ENCODE data around the gene CES2.
"Not testable (repeated sequence)": the region's sequence is repeated elsewhere in the genome, so short reads cannot be mapped to it uniquely, and the experiment has no call there.

Gene CES2, protein sequence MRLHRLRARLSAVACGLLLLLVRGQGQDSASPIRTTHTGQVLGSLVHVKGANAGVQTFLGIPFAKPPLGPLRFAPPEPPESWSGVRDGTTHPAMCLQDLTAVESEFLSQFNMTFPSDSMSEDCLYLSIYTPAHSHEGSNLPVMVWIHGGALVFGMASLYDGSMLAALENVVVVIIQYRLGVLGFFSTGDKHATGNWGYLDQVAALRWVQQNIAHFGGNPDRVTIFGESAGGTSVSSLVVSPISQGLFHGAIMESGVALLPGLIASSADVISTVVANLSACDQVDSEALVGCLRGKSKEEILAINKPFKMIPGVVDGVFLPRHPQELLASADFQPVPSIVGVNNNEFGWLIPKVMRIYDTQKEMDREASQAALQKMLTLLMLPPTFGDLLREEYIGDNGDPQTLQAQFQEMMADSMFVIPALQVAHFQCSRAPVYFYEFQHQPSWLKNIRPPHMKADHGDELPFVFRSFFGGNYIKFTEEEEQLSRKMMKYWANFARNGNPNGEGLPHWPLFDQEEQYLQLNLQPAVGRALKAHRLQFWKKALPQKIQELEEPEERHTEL

DNA sequence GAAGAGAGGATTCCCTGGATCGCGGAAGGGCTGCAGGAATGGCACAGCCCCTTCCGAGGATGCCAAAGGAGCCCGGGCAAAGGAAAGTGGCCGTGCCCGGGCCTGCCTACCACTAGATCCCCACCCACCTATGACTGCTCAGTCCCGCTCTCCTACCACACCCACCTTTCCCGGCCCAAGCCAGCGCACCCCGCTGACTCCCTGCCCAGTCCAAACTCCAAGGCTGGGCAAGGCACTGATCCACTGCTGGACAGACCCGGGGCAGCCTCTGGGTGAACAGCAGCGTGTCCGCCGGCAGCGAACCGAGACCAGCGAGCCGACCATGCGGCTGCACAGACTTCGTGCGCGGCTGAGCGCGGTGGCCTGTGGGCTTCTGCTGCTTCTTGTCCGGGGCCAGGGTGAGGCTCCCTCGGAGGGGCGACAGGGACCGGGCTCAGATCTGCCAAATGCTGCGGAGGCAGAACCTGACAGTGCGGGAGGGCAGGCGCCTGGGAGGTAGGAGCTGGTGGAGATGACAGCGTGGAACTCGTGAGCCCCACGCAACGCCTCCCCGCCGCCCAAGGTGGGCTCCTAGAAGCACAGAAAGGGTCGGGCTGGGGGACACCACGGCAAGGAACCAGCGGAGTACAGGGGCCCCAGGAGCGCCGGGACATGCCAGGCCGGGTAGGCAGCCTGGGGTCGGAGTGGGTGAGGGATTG, at the start of gene CES2:
Gene CES2, plus strand, starts transcription at position 203 of the 698 bp plus-strand sequence. Its CDS starts 120 bp downstream, at position 323.
- no peak for DNase-seq (ENCODE audit: low read depth in 2 of 2)

DNA sequence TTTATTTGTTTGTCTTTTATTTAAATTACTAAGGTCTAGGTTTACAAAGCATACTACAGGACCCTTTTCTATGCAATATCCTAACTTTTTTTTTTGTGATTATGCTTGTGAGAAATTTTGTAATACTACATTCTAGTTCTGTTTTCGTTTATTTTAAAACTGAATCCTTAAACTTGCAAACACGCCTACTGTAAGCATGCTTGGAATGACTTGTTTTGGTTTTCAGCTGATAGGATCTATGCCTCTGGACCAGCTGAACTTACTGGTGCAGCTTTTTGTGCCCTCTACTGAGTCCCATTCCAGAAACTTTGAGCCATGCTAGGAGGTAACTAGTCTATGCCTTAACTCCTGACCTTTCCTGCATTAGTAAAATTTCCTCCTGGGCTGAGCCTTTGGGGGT, 49.0 kb upstream of the CES2 start:
- DNase-seq (ENCODE audit: low read depth in 2 of 2), result no peak

DNA sequence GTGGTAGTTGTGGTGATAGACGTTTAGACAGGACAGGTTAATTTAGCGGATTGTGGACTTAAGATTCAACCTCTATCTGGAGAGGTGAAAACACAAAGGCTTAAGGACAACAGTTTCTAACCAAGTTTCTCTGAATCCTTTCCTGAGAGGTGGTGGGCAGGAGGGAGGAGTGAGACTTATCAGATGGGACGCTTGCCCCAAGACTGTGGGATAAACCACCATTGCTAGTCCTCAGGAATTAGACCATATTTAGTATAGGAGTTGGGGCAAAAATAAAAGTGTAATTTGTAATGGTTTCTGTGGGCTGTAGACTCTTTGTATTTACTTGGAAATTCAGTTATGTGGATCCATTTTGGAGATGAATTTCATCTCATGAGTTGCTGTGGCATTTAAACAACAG, 48.4 kb upstream of the CES2 start:
- no peak for DNase-seq (ENCODE audit: low read depth in 2 of 2)

DNA sequence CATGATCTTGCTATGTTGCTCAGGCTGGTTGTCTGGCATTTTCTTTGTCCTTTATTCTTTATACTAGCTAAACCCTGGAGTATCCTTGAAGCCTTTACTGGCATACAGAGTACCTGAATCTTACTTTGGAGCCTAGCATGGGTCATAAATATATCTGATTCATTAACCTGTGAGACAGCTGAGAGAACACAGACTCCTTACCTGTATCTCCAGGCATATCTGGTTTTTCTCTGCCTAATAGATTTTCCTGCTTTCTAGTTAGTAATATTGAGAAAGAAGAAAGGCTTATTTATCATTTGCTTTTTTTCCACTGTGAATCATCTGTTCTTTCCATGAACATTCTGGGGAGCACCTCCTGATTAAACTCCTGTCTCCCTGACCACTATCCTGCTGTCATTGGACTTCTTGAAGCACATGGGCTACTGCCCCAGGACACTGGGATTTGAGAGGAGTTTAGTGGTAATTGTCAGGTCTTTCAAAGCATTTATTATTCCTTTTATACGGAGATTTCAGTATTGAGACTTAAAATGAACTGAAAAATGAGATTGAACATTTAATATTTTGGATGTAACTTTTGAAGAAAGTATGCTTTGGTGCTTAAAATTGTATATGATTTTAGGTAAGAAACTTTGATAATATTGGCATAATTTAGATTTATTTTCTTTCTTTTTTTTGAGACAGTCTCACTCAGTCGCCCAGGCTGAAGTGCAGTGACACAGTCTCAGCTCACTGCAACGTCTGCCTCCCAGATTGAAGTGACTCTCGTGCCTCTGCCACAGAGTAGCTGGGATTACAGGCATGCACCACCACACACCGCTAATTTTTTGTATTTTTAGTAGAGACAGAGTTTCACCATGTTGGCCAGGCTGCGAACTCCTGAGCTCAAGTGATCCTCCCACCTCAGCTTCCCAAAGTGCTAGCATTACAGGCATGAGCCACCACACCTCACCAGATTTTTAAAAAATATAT, 46.4 kb upstream of the CES2 start:
- no peak for DNase-seq (ENCODE audit: low read depth in 2 of 2)

DNA sequence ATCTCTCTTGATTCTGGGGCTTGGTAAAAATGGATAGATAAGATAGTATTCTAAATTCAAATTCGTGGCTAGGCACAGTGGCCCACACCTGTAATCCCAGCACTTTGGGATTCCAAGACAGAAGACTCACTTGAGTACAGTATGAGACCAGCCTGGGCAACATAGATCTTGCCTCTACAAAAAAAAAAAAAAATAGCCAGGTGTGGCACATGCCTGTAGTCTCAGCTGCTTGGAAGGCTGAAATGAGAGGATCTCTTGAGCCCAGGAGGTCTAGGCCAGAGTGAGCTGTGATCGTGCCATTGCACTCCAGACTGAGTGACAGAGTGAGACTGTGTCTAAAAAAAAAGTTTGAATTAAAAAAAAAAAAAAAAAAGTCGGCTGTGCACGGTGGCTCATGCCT, 45.7 kb upstream of the CES2 start:
- no peak for DNase-seq (ENCODE audit: low read depth in 2 of 2)

DNA sequence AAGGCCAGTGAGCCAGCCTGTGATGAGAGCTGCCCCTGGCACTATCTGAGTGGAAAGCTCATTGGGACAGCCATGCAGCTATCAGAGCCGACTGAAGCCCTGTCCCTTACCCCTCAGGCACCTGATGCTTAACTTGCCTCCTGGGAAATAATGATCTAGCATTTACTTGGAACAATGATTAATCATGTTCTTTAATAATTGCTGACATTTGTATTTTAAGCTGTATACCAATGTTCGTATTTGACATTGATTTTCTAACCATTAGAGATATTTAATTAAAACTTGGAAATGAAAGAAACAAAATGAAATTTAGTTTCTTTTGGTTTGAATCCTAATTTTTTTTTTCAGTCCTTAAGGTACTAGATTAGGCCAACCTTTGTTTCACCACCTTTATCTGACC, 44.5 kb upstream of the CES2 start:
- no peak for DNase-seq (ENCODE audit: low read depth in 2 of 2)

DNA sequence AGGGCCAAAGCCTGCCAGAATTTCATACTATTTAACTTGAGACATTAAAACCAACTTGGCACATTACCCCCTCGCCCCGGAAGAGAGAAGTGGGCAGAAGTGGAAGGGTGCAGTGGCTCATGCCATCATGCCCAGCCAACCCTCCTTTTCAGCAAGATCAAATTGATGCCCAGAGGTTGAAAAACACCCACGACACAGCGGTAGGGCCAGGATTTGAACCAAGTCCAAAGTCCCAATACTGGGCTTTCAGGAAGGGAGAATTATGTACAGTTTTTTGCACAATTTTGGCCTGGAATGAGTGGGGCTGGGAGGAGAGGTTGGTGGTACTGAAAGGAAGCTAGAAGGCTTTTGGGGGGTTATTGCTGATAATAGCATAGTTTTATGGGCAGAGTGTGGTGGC, 44.0 kb upstream of the CES2 start:
- DNase-seq (ENCODE audit: low read depth in 2 of 2), result no peak

DNA sequence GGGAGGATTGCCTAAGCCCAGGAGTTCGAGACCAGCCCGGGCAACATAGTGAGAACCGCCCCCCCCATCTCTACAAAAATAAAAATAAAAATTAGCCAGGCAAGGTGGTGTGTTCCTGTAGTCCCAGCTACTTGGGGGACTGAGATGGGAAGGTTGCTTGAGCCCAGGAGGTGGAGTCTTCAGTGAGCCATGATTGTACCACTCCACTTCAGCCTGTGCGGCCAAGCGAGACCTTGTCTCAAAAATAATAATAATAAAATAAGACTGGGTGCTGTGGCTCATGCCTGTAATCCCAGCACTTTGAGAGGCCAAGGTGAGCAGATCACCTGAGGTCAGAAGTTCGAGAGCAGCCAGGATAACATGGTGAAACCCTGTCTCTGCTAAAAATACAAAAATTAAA, 43.5 kb upstream of the CES2 start:
- DNase-seq (ENCODE audit: low read depth in 2 of 2), result no peak

DNA sequence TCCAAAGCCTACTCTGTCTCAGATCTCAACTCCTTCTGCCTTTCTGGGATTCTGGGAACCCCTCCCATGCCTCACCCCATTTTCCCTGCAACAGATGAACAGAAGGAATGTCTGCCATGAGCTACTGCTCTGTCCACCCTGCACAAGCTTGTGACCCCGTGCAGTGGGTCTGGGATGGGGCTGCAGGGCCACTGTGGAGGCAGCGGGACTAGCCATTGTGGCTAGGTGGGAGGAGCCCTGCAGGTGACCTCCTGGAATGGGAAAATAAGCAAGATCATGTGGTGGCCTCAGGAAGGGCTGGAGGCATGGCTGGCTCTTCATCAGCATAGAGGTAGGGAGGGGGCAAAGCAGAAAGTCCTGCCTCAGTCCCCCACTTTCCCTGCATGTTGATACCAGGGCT, 41.3 kb upstream of the CES2 start:
- no peak for DNase-seq (ENCODE audit: low read depth in 2 of 2)

DNA sequence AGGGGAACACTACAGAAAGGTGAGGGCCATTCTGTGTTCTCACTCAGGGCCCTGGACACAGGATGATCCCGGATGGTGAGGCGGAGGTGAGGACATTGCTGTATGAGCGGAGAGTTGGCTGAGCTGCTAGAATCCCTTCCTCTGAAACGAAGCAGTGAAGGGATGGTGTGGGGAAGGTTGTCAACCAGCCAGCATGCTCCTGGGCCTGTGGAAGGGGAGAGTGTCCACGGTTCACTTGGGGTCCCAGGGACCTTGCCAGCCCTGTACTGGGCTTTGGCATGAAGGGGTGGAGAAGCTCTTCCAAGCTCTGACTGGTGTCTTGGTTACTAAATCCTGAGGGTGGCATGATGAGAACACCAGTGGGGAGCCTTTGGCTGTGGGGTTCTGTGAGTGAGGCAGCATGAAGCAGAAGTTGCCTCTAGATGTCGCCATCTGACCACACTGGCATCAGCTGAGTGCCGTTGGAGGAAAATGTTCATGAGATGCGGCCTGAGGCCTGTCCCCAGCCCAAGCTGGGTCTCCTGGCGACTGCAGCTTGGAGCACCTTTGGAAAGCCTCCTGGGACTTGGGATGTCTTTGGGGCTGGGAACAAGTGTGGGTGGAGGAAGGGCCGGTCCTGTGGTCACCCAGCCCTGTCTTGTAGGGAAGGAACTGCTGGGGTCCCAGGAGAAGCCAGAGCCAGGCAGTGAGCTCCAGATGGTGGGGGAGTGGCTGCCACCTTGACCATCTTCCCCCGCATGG, 40.2 kb upstream of the CES2 start:
- DNase-seq (ENCODE audit: low read depth in 2 of 2), result peak; percentile 38

DNA sequence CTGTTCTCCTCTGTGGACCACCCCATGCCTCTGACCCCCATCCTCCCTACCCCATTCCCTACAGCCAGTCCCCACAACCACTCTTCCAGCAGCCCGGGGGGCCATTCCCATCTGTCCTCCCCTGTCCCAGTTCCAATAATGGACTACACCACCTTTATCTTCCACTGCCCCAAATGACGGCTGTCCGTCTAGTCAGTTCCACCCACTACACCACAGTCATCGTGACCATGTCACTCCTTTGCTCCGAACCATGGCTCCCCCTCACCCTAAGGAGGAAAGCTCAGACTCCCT, 39.7 kb upstream of the CES2 start:
- DNase-seq (ENCODE audit: low read depth in 2 of 2), result no peak

DNA sequence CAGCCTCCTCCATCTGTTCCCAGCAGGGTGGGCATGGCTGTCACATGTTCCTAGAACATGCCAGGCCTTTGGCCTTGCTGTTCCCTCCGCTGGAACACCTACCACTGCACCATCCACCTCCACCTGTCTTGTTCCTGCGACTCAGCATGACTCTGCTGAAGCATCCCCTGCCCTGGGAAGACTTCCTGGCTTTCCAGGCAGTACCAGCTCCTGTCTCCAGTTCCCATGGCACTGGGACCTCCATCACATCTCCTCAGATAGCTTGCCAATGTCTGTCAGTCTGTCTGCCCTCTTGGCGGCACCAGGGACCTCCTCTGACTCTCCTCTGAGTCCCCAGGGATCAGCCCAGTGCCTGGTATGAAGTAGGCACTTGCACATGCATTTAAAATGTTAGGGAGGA, 39.3 kb upstream of the CES2 start:
- no peak for DNase-seq (ENCODE audit: low read depth in 2 of 2)

DNA sequence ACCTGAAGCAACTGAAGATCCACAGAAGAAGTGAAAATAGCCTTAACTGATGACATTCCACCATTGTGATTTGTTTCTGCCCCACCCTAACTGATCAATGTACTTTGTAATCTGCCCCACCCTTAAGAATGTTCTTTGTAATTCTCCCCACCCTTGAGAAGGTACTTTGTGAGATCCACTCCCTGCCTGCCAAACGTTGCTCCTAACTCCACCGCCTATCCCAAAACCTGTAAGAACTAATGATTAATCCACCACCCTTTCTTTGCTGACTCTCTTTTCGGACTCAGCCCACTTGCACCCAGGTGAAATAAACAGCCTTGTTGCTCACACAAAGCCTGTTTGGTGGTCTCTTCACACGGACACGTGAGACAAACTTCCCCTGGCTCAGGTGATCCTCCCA, 38.6 kb upstream of the CES2 start:
- not testable (repeated sequence) for DNase-seq (ENCODE audit: low read depth in 2 of 2)

DNA sequence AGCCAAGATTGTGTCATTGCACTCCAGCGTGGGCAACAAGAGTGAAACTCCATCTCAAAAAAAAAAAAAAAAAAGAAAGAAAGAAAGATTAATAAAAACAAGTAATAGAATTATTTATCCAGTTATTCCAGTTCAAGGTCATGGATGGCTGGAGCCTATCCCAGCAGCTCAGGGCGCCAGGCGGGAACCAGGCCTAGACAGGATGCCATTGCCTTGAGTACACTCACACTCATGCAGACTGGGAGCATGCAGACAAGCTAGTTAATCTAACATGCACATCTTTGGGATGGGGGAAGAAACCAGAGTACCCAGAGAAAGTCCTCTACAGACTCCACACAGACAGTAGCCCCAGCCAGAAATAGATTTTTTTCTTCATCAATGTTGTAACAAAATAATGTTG, 37.1 kb upstream of the CES2 start:
- no peak for DNase-seq (ENCODE audit: low read depth in 2 of 2)

DNA sequence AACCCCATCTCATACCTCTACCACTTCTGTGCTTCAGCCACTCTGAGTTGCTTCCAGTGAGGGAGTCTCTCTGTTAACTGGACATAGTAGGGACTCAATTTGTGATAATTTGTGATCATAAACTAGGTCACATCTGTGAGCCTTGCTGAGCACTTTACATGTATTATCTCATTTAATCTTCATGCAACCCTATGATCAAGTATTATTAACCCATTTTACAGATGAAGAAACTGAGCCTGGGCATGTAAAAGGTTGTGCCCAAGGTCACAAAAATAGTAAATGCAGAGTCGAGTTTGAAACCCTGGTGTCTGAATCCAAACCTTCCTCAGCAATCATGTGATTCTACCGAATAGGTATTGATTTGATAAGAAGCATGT, 36.4 kb upstream of the CES2 start:
- no peak for DNase-seq (ENCODE audit: low read depth in 2 of 2)

DNA sequence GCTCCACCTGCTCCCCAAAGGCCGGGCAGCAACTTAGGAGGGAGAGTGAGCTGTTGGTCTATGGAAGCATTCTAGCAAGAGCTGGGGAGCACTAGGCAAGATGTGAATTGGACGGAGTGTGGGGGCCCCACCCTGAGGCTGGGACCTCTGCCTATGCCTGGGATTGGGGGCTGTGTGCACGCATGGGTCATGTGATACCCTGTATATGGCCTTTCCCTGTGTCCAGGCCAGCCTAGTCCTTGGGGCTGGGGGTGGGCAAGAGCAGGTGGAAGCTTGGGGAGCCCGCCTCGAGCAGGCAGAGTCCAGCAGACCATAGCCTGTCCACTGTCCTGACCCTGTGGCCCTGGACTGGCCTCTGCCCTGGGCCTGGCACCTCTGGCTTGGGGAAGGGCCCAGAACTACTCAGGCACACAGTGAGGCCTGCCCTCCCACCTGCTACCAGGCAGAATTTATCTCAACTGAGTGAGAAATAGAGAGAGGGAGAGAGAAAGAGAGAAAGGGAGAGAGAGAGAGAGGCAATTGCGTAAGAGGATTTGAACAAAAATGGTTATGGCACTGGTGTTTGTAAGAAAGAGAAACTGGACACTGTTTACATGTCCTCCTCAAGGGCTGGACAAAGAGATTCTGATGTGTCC, 35.9 kb upstream of the CES2 start:
- DNase-seq (ENCODE audit: low read depth in 2 of 2), result no peak

DNA sequence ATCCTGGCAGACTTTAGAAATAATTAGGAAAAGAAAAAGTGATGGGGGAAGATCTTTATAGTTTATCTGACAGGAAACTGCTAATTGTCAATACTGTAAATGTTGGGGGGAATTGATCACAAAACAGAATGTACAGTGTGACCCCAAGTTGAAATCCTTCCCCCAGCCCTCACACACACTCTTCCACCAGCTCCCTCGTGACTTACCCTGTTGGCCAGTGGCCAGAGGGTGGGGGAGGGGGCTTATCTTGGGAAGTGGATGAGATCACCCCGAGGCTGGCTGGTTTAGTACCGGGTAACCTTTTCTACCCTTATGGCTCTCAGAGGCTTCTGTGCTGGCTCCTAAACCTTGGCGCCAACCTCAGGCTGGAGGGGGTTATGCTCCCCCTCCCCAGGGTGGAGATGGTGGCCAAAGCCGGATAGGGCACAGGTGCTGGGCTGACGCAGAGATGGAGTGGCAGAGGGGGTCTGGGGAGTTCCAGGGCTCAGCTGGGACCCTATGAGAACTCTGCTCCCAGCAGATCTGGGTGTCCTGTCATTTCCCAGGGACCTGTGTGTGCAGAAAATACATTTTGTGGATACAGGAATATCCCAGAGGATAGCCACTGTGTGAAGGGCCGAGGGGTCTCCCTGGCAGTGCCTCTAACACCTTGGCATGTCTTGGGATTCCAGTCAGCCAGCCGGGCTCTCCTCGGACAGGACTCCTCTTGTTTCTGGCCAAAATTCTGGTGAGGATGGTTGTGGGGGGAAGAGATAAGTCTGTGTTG, 35.2 kb upstream of the CES2 start:
- peak; percentile 34 to 45 for DNase-seq (ENCODE audit: low read depth in 2 of 2)

DNA sequence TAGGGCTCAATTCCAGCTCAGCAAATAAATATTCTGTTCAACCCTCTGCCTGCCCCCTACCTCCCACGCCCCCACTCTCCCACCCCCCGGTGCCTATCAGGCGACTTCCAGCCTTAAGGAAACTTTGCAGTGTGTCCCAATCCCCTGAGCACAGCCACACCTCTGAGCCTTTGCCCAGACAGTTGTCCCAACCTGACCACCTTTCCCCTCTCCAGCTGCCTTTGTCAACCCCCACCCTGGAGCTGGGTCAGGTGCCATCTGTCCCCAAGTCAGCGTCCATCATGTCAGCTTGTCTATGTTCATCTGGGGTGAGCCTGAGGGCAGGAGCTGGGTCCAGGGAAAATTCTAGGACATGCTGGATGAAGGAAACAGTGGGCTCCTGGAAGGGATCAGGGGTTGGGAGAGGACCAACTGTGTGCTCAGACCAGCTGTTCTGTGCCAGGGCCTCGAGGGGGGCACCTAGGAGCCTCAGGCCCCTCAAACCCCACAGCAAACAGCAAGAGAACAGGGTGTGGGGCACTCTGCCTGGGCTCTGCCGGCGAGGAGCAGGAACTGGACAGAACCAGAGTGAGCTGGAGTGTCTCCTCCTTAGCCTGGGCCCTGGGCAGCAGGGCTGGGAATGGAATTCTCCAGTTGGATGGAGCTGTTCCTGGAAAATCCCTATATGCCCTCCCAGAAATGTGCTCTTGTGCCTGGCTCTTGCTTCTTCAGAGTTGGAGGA, 34.4 kb upstream of the CES2 start:
- DNase-seq (ENCODE audit: low read depth in 2 of 2), result no peak

DNA sequence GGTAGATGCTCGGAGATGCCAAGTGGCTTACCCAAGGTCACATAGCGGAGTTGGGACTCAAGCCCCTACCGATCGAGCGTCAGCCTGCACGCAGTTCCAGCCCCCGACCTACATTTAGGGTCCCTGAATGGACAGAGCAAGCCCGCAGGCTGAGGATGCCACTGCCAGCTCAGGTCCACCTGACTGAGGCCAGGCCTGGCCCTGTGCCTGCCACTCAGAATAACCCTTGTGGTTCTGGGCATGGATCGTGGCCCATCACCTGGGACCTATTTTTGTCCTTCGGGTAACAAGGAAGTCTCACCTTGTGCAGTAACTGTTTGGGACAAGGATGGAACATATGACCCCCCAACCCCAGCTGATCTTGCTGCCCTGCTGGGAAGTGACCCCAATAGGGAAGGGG, 33.7 kb upstream of the CES2 start:
- DNase-seq (ENCODE audit: low read depth in 2 of 2), result no peak

Data from fibroblast of skin of left quadriceps (primary cell).